Keratinocyte (primary cell): Measurements from ENCODE around the gene KCNMA1.

Experiments
- EZH2 ChIP-seq: IDR thresholded peaks from one replicate; pipeline ENCODE4 v1.6.1; 2012; ENCODE audit warnings: inconsistent platforms, mild to moderate bottlenecking, low read length, moderate library complexity
- TF ChIP-seq, protein P1 (sequence below), 3 experiments: IDR thresholded peaks in 1 of 3; conservative IDR thresholded peaks in 1 of 3; optimal IDR thresholded peaks in 1 of 3; 2 replicates in 2 of 3; 3 replicates in 1 of 3; pipeline versions ENCODE3 to v1.5.1; 2011; ENCODE audit warnings: low read length in 3 of 3, mild to moderate bottlenecking in 3 of 3, moderate library complexity in 2 of 3, control low read depth in 1 of 3, inconsistent platforms in 1 of 3; ENCODE audit not compliant: insufficient read depth in 2 of 3; ENCODE audit errors: extremely low read depth in 1 of 3

DNA sequence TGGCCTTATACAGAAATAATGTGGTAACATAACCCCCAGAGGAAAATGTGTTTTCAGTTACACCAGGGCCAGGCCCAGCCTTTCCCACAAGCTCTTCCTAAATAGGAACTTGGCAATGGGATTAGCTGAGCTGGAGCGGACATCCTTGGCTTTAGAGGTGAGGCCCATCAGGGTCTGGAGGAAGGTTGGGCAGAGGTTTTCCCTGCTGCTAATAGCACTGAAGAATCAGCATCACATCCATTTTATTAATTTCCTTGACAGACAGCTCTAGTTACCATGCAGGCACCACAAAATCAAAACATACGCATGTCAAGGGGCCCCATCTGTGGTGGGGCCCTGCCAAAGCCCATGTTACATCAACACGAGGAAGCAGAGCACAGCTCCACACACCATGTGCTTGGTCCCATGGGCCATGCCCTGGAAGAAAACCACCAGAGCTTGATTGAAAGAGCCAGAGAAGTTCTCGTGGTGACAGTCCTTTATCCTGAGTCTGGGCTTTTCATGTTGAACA is 566.6 kb downstream of the KCNMA1 start:
- TF ChIP-seq, protein P1, sequence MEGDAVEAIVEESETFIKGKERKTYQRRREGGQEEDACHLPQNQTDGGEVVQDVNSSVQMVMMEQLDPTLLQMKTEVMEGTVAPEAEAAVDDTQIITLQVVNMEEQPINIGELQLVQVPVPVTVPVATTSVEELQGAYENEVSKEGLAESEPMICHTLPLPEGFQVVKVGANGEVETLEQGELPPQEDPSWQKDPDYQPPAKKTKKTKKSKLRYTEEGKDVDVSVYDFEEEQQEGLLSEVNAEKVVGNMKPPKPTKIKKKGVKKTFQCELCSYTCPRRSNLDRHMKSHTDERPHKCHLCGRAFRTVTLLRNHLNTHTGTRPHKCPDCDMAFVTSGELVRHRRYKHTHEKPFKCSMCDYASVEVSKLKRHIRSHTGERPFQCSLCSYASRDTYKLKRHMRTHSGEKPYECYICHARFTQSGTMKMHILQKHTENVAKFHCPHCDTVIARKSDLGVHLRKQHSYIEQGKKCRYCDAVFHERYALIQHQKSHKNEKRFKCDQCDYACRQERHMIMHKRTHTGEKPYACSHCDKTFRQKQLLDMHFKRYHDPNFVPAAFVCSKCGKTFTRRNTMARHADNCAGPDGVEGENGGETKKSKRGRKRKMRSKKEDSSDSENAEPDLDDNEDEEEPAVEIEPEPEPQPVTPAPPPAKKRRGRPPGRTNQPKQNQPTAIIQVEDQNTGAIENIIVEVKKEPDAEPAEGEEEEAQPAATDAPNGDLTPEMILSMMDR (optimal IDR thresholded peaks at IDR 0.05 in 1 of 3, IDR thresholded peaks at IDR 0.05 in 1 of 3, conservative IDR thresholded peaks at IDR 0.05 in 1 of 3; ENCODE audit: extremely low read depth in 1 of 3, insufficient read depth in 2 of 3, low read length in 3 of 3): no peak
- TF ChIP-seq EZH2: no peak
